ENCODE data around the gene MFN2. TPM values are rescaled to one million over a fixed set of nuclear protein-coding genes. Genes with fewer than 3 reads are reported as not detected.

Gene MFN2
- total RNA-seq, 1 experiment from 2014 or later, result 72.6 TPM

DNA sequence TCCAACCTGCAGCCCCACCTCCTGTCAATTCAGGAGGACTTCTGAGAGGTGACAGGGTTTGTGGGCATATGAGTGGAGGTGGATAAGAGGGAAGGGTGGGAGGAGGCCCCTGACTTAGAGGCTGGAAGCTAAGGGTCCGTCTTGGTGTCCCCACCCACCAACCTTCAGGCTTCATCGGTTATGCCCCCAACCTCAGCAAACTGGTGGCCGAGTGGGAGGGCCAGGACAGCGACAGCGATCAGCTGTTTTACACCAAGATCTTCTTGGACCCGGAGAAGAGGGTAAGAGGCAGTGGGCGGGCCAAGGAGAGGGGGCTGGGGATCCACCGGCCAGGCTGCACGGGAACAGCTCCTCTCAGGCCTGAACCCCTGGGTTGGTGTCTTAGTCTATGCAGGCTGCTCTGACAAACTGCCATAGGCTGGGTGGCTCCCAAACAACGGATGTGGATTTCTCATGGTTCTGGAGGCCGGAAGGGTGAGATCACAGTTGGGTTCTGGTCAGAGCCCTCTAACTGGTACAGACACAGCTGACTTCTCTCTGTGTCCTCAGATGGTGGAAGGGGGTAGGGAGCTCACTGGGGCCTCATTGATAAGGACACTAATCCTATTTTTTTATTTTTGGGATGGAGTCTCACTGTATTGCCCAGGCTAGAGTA, 27.7 kb upstream of the MFN2 start:
- DNase-seq, result no peak
- intact Hi-C loops (cut with micrococcal nuclease; ENCODE audit: unreplicated experiment), result no loop called here
- no peak overlapping the region for H3K4me3 ChIP-seq
- no peak overlapping the region for H2AFZ ChIP-seq
- H3K79me2 ChIP-seq (ENCODE audit: low read depth), result no peaks in the 10 kb centered on the region
- H3K27ac ChIP-seq, result no peak overlapping the region
- CTCF ChIA-PET, result no interaction called here
- no peaks in the 10 kb centered on the region for H3F3A ChIP-seq (ENCODE audit: insufficient read depth, low read depth)
- POLR2A ChIA-PET (ENCODE audit: unreplicated experiment), result no interaction called here
- H3K9me3 ChIP-seq (ENCODE audit: insufficient read depth, low read depth), result no peaks in the 10 kb centered on the region
- H3K27me3 ChIP-seq (ENCODE audit: insufficient read depth, low read depth), result no peaks in the 10 kb centered on the region
- no TSS peak for BruUV-seq (replicated peaks)
- TF ChIP-seq CTCF (conservative IDR thresholded peaks at IDR 0.05) (no peak), EZH2 (IDR thresholded peaks at IDR 0.05; ENCODE audit: low read depth) (no peak)
- no peaks in the 10 kb centered on the region for H4K20me1 ChIP-seq (ENCODE audit: insufficient read depth)
- no peaks in the 10 kb centered on the region for H3K9me2 ChIP-seq (ENCODE audit: insufficient read depth)
- no peaks in the 10 kb centered on the region for H3K36me3 ChIP-seq (ENCODE audit: low read depth)
- no peak overlapping the region for H3K4me2 ChIP-seq
- no peaks in the 10 kb centered on the region for H3K4me1 ChIP-seq (replicated peaks; ENCODE audit: insufficient read depth)

DNA sequence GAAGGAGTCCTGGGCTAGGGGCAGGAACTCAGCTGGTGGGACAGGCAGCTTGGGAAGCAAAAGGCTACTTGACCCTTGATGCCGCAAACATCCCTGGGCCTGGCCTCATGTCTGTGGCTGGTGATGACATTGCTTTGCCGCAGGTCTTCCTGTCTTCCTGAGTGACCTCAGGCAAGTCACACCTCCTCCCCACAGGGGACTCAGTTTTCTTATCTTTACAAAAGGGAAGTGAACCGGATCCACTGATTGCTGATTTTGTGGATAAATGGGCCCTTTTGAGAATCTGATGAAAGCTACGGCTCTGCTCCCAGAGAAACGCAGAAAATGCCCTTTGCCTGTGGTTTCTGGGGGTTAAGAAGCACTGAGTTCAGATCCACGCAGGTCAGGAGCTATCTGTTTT, 25.0 kb upstream of the MFN2 start:
- DNase-seq, result no peak
- Histone ChIP-seq H3K79me2 (ENCODE audit: low read depth) (no peaks in the 10 kb centered on the region), H3K4me2 (no peak overlapping the region), H3K9me3 (ENCODE audit: insufficient read depth, low read depth) (no peaks in the 10 kb centered on the region), H4K20me1 (ENCODE audit: insufficient read depth) (no peaks in the 10 kb centered on the region), H3K36me3 (ENCODE audit: low read depth) (no peaks in the 10 kb centered on the region), H3K4me3 (no peak overlapping the region), H3K4me1 (replicated peaks; ENCODE audit: insufficient read depth) (no peaks in the 10 kb centered on the region), H3K9me2 (ENCODE audit: insufficient read depth) (no peaks in the 10 kb centered on the region), H3K27me3 (ENCODE audit: insufficient read depth, low read depth) (no peaks in the 10 kb centered on the region), H3F3A (ENCODE audit: insufficient read depth, low read depth) (no peaks in the 10 kb centered on the region), H2AFZ (no peak overlapping the region), H3K27ac (no peak overlapping the region)
- intact Hi-C loops (cut with micrococcal nuclease; ENCODE audit: unreplicated experiment), result no loop called here
- BruUV-seq (replicated peaks), result no TSS peak
- ChIA-PET POLR2A (ENCODE audit: unreplicated experiment) (no interaction called here), CTCF (interaction anchor here (0.6 kb wide), 1 partner anchor 39 kb away, joined by 3 read pairs; no protein-coding TSS in a partner anchor)
- no peak for TF ChIP-seq EZH2 (IDR thresholded peaks at IDR 0.05; ENCODE audit: low read depth)
- no peak for TF ChIP-seq CTCF (conservative IDR thresholded peaks at IDR 0.05)

GRCh38 chr1:11957398-11957797, 22.8 kb upstream of the MFN2 start:
- Histone ChIP-seq H3K4me3 (no peak overlapping the region), H3K79me2 (ENCODE audit: low read depth) (no peaks in the 10 kb centered on the region), H3K4me2 (no peak overlapping the region), H3K9me2 (ENCODE audit: insufficient read depth) (no peaks in the 10 kb centered on the region), H2AFZ (no peak overlapping the region), H3F3A (ENCODE audit: insufficient read depth, low read depth) (no peaks in the 10 kb centered on the region), H4K20me1 (ENCODE audit: insufficient read depth) (no peaks in the 10 kb centered on the region), H3K4me1 (replicated peaks; ENCODE audit: insufficient read depth) (no peaks in the 10 kb centered on the region), H3K27ac (no peak overlapping the region), H3K36me3 (ENCODE audit: low read depth) (no peaks in the 10 kb centered on the region), H3K27me3 (ENCODE audit: insufficient read depth, low read depth) (no peaks in the 10 kb centered on the region), H3K9me3 (ENCODE audit: insufficient read depth, low read depth) (no peaks in the 10 kb centered on the region)
- POLR2A ChIA-PET (ENCODE audit: unreplicated experiment), result no interaction called here
- intact Hi-C loops (cut with micrococcal nuclease; ENCODE audit: unreplicated experiment), result no loop called here
- CTCF ChIA-PET, result no interaction called here
- TF ChIP-seq CTCF (conservative IDR thresholded peaks at IDR 0.05), result no peak
- DNase-seq, result no peak
- BruUV-seq (replicated peaks), result no TSS peak
